Stomach (tissue), 9 donors: ENCODE data around the gene COL13A1. TPM values are rescaled to one million over a fixed set of nuclear protein-coding genes. Genes with fewer than 3 reads are reported as not detected.

Experiments
- DNase-seq, 2 donors: peaks; one replicate each; pipeline versions ENCODE4 v3.0.0 to v3.0.0-alpha.2; 2013 to 2019
- H3K27ac ChIP-seq, 5 donors: fragments of 200-600 bp in 4 of 5; sonication (generic) in 4 of 5; one replicate each; pipeline ENCODE4 v1.5.1; 2013 to 2019; ENCODE audit warnings: mild to moderate bottlenecking in 1 of 5, moderate library complexity in 1 of 5
- H3K27me3 ChIP-seq, 3 donors: fragments of 200-600 bp; sonication (generic); one replicate each; pipeline ENCODE4 v1.5.1; 2017 to 2019; ENCODE audit warnings: mixed run types in 1 of 3
- H3K36me3 ChIP-seq, 4 donors: fragments of 200-600 bp; sonication (generic); 1 replicate in 3 of 4; 2 replicates in 1 of 4; pipeline ENCODE4 v1.5.1; 2016 to 2019
- H3K4me1 ChIP-seq, 4 donors: fragments of 200-600 bp; sonication (generic); one replicate each; pipeline ENCODE4 v1.5.1; 2016 to 2019
- H3K4me3 ChIP-seq, 4 donors: fragments of 200-600 bp; sonication (generic) in 3 of 4; one replicate each; pipeline ENCODE4 v1.5.1; 2016 to 2019; ENCODE audit warnings: mild to moderate bottlenecking in 1 of 4
- H3K9me3 ChIP-seq, 4 donors: fragments of 200-600 bp; sonication (generic); one replicate each; pipeline ENCODE4 v1.5.1; 2016 to 2019
- EP300 ChIP-seq: sonication (generic); formaldehyde crosslinking; IDR thresholded peaks from one replicate; pipeline ENCODE4 v1.6.1; 2017; ENCODE audit warnings: antibody characterized with exemption
- POLR2A ChIP-seq, 4 donors: fragments of 450-650 bp; IDR thresholded peaks; one replicate each; pipeline ENCODE4 v1.6.1; 2016; ENCODE audit warnings: antibody characterized with exemption in 4 of 4, control low read depth in 2 of 4, mild to moderate bottlenecking in 1 of 4, moderate library complexity in 1 of 4
- POLR2AphosphoS5 ChIP-seq, 3 donors: sonication (generic); formaldehyde crosslinking; IDR thresholded peaks; one replicate each; pipeline ENCODE4 v1.6.1; 2016; ENCODE audit warnings: antibody characterized with exemption in 3 of 3
- WGBS, 5 donors: extraction: QIAGEN DNeasy Blood & Tissue Kit in 3 of 5; methylation state at CpG; one replicate each; pipeline versions ENCODE4 v1.1.5 to v1.1.7; 2013 to 2018; 5-methylcytosine and 5-hydroxymethylcytosine counted together
- intact Hi-C: fragments of 100-400 bp; cut with DNase I; formaldehyde crosslinking; loops from one replicate; pipeline ENCODE4 v1.15.1; 2023; ENCODE audit warnings: low total_unique reads
- polyA plus RNA-seq, 3 donors: library from polyadenylated mRNA; stranded (reverse); fragments of 200-250 nt; gene quantifications; one replicate each; pipeline ENCODE4 v1.2.3, GENCODE V29; 2013
- total RNA-seq, 5 donors: library from RNA; depleted of rRNA; stranded (reverse); fragments of >200 nt; gene quantifications; one replicate each; pipeline versions ENCODE4 v1.1.0 to v1.2.3, GENCODE V29; 2014 to 2016
- TF ChIP-seq, protein P1 (sequence below), 7 experiments: fragments of 450-650 bp in 4 of 7; fragments of 200-600 bp in 3 of 7; sonication (generic) in 3 of 7; IDR thresholded peaks; one replicate each; pipeline ENCODE4 v1.5.1; 2016 to 2019; ENCODE audit warnings: antibody characterized with exemption in 7 of 7, control low read depth in 2 of 7, mild to moderate bottlenecking in 1 of 7
- donor health status: healthy with polysubstance abuse.
- donor health status: Bipolar disorder and iron deficiency.
- donor health status: healthy.

Gene COL13A1
- total and polyA plus RNA-seq, 8 donors: 0.58 to 9.9 (median 6.9) TPM

DNA sequence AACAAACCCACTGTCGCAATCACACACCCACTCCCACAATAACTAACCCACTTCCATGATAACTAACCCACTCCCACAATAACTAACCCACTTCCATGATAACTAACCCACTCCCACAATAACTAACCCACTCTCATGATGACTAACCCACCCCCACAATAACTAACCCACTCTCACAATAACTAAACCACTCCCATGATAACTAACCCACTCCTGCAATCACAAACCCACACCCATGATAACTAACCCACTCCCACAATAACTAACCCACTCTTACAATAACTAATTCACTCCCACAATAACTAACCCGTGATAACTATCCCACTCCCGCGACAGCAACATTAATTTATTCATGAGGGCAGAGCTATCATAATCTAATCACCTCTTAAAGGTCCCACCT, 105.8 kb downstream of the COL13A1 start:
- no peak overlapping the region for H3K4me3 ChIP-seq
- H3K27me3 ChIP-seq: no peaks in the 10 kb centered on the region
- intact Hi-C loops: loop anchor here (10.0 kb wide), 1 partner anchor 113 kb away; no protein-coding TSS in a partner anchor
- H3K36me3 ChIP-seq: no peaks in the 10 kb centered on the region
- H3K4me1 ChIP-seq: peaks cover 12 to 33% (median 23%) of the 10 kb centered on the region in 4 donors
- WGBS, 5 donors: 79 to 94% (median 90%) methylated on average over 4 of the region's 4 CpGs
- DNase-seq: no peak
- no peaks in the 10 kb centered on the region for H3K9me3 ChIP-seq
- no peak for TF ChIP-seq POLR2A (IDR thresholded peaks at IDR 0.05)
- TF ChIP-seq, protein P1, sequence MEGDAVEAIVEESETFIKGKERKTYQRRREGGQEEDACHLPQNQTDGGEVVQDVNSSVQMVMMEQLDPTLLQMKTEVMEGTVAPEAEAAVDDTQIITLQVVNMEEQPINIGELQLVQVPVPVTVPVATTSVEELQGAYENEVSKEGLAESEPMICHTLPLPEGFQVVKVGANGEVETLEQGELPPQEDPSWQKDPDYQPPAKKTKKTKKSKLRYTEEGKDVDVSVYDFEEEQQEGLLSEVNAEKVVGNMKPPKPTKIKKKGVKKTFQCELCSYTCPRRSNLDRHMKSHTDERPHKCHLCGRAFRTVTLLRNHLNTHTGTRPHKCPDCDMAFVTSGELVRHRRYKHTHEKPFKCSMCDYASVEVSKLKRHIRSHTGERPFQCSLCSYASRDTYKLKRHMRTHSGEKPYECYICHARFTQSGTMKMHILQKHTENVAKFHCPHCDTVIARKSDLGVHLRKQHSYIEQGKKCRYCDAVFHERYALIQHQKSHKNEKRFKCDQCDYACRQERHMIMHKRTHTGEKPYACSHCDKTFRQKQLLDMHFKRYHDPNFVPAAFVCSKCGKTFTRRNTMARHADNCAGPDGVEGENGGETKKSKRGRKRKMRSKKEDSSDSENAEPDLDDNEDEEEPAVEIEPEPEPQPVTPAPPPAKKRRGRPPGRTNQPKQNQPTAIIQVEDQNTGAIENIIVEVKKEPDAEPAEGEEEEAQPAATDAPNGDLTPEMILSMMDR (IDR thresholded peaks at IDR 0.05): no peak
- no peak for TF ChIP-seq EP300
- TF ChIP-seq POLR2AphosphoS5 (IDR thresholded peaks at IDR 0.05): no peak
- no peak overlapping the region for H3K27ac ChIP-seq

DNA sequence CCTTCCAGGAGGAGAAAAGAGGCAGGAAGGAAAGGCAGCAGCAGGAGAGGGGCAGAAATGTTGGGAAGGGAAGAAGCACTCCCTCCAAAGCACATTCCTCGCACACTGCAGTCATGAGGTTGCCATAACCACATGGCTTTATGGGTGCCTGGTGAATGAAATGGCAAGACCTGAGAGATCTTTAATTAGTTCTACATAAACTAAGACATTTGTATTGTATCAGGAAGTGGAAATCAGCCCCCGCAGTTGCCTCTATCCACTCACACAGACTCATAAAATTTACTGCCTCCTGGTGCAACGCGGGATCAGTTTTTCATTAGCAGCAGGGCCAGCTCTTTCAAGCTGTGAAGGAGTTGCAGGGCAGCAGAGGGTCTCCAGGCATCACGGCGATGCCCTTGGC, 106.4 kb downstream of the COL13A1 start:
- no peak for DNase-seq
- H3K4me1 ChIP-seq: peaks cover 16 to 35% (median 26%) of the 10 kb centered on the region in 4 donors
- intact Hi-C loops: loop anchor here (10.0 kb wide), 1 partner anchor 113 kb away; no protein-coding TSS in a partner anchor
- TF ChIP-seq EP300 (no peak), POLR2A (IDR thresholded peaks at IDR 0.05) (no peak), POLR2AphosphoS5 (IDR thresholded peaks at IDR 0.05) (no peak)
- TF ChIP-seq, protein P1 (IDR thresholded peaks at IDR 0.05): no peak
- no peaks in the 10 kb centered on the region for H3K27me3 ChIP-seq
- H3K9me3 ChIP-seq: no peaks in the 10 kb centered on the region
- no peak overlapping the region for H3K27ac ChIP-seq
- H3K36me3 ChIP-seq: no peaks in the 10 kb centered on the region
- H3K4me3 ChIP-seq: no peak overlapping the region
- WGBS, 5 donors: 80 to 91% (median 84%) methylated on average over 6 of the region's 6 CpGs

DNA sequence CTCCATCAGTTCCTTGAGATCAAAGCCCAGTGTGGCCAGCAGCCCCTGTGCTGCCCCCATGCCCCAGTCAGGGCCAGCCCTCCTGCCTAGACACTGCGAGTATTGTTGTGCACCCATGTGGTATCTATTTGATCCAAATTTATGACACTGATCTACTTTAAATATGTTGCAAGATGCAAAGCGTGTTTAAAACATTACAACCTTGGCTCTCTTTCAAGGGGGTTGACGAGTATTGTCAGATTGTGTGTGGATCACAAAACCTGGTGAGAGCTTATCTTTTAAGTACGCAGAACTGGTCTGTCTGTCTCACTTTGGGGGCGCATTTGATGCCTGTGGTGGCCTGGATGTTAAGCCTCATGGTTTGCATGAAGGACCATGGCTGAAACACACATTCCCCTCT, 108.9 kb downstream of the COL13A1 start:
- peaks cover 0 to 5% (median 0%) of the 10 kb centered on the region in 3 donors for H3K27me3 ChIP-seq
- WGBS, 5 donors: 80 to 93% (median 91%) methylated on average over 5 of the region's 5 CpGs
- no peak overlapping the region for H3K4me3 ChIP-seq
- peak overlapping the region in 1 of 5 donors; percentile 61 for H3K27ac ChIP-seq
- H3K4me1 ChIP-seq: peaks cover 16 to 49% (median 35%) of the 10 kb centered on the region in 4 donors
- TF ChIP-seq EP300: no peak
- no peak for TF ChIP-seq POLR2A (IDR thresholded peaks at IDR 0.05)
- TF ChIP-seq, protein P1 (IDR thresholded peaks at IDR 0.05): no peak
- TF ChIP-seq POLR2AphosphoS5 (IDR thresholded peaks at IDR 0.05): no peak
- intact Hi-C loops: loop anchor here (10.0 kb wide), 1 partner anchor 266 kb away; no protein-coding TSS in a partner anchor
- no peaks in the 10 kb centered on the region for H3K36me3 ChIP-seq
- DNase-seq: no peak
- no peaks in the 10 kb centered on the region for H3K9me3 ChIP-seq

DNA sequence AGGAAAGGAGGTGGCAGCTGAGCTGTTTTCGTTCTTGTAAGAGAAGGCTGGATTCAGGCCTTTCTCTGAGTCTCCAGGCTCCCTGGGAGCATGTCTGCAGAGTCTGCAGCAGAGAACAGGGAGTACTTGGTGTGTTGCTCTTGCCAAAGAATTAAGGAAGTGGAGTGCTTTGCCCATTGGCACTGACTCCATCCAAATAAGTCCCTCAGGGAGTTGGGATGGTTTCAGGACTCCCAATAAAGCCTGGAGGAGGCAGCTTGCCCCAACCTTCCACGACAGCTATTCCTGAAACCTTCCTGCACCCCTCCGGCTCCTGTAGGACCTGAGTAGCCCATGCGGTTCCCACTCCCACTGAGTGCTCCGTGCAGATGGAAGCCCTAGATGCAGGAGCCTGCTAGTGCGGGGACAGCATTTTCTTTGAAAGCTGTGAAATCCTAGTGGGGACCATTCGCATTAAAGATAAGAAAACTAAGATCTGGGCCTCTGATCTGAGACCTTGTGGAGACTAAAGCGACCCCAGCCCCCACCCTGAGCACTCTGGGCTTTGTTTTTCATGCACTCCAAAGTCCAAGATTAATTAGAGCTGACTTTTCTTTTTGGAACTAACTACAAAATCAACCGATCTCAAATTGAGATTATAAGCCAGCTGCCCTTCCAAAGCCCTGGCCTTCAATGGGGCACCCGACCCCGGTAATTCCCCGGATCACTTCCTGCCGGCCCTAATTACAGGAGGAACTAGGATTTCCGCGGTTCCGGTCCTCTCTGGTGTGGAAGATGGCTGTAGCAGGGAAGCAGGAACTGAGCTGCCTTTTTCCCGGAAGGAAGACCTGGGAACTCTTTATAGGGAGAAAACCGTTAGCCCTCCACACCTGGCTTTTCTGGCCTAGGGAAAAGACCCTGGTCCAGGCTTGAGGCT, 110.2 kb downstream of the COL13A1 start:
- Histone ChIP-seq H3K4me1 (peaks cover 16 to 49% (median 35%) of the 10 kb centered on the region in 4 donors), H3K36me3 (no peaks in the 10 kb centered on the region), H3K9me3 (no peaks in the 10 kb centered on the region), H3K27ac (peak overlapping the region in 3 of 5 donors; percentile 32 to 61 (median 39)), H3K4me3 (no peak overlapping the region), H3K27me3 (peaks cover 0 to 5% (median 0%) of the 10 kb centered on the region in 3 donors)
- WGBS, 5 donors: 56 to 65% (median 59%) methylated on average over 18 of the region's 18 CpGs
- intact Hi-C loops: loop anchor here (10.0 kb wide), 1 partner anchor 267 kb away; no protein-coding TSS in a partner anchor
- TF ChIP-seq EP300 (no peak), POLR2AphosphoS5 (IDR thresholded peaks at IDR 0.05) (peak in 2 of 3 donors; percentile 18 to 36), POLR2A (IDR thresholded peaks at IDR 0.05) (no peak)
- TF ChIP-seq, protein P1 (IDR thresholded peaks at IDR 0.05): no peak
- peak; percentile 22 to 55 for DNase-seq
